ACHN (cell line): Measurements from ENCODE around the gene EGLN1.

Experiments used
- DNase-seq: peaks from one replicate; pipeline ENCODE4 v3.0.0-alpha.2; 2015
- in situ Hi-C: cut with HindIII; loops from 2 replicates; pipeline ENCODE4 v1.10.0; 2017; ENCODE audit warnings: low sequenced_read_pairs, low pct_ligation_motif_present, low pct_unique_long_range_greater_than_20kb

Gene EGLN1

GRCh38 chr1:231424950-231425805 is 3.1 kb upstream of the EGLN1 start:
- in situ Hi-C loops, result no loop called here
- no peak for DNase-seq

- DNase-seq, result no peak
- in situ Hi-C loops, result no loop called here
Measured at GRCh38 chr1:231423648-231424047, 1.6 kb upstream of the EGLN1 start.

GRCh38 chr1:231422798-231423309 is 767 bp upstream of the EGLN1 start:
- in situ Hi-C loops, result no loop called here
- DNase-seq, result no peak

- in situ Hi-C loops, result no loop called here
- DNase-seq, result peak; percentile 60
Measured at GRCh38 chr1:231421546-231421970, 529 bp downstream of the EGLN1 start.

- in situ Hi-C loops, result no loop called here
Measured at GRCh38 chr1:231420959-231421545, 1.0 kb downstream of the EGLN1 start.

GRCh38 chr1:231420299-231420958 is 1.7 kb downstream of the EGLN1 start:
- in situ Hi-C loops, result no loop called here
- no peak for DNase-seq

More at GRCh38 chr1:231420959-231421545, 1.0 kb downstream of the EGLN1 start:
- peak; percentile 59 for DNase-seq

GRCh38 chr1:231419738-231420298 is 2.3 kb downstream of the EGLN1 start:
- DNase-seq, result no peak
- in situ Hi-C loops, result no loop called here

- in situ Hi-C loops, result no loop called here
- DNase-seq, result no peak
Measured at GRCh38 chr1:231419147-231419546, 2.9 kb downstream of the EGLN1 start.

GRCh38 chr1:231418741-231419107 is 3.4 kb downstream of the EGLN1 start:
- in situ Hi-C loops, result no loop called here
- DNase-seq, result no peak

- in situ Hi-C loops, result no loop called here
Measured at GRCh38 chr1:231418101-231418740, 3.9 kb downstream of the EGLN1 start.

GRCh38 chr1:231417513-231417912 is 4.6 kb downstream of the EGLN1 start:
- no peak for DNase-seq
- in situ Hi-C loops, result no loop called here

More at GRCh38 chr1:231418101-231418740, 3.9 kb downstream of the EGLN1 start:
- DNase-seq, result no peak

GRCh38 chr1:231416901-231417300 is 5.2 kb downstream of the EGLN1 start:
- in situ Hi-C loops, result no loop called here
- no peak for DNase-seq

- DNase-seq, result no peak
- in situ Hi-C loops, result no loop called here
Measured at GRCh38 chr1:231415018-231415583, 7.0 kb downstream of the EGLN1 start.

GRCh38 chr1:231414260-231415016 is 7.6 kb downstream of the EGLN1 start:
- in situ Hi-C loops, result no loop called here
- no peak for DNase-seq

GRCh38 chr1:231413749-231414082 is 8.4 kb downstream of the EGLN1 start:
- in situ Hi-C loops, result no loop called here
- DNase-seq, result no peak

- no peak for DNase-seq
- in situ Hi-C loops, result no loop called here
Measured at GRCh38 chr1:231411036-231411531, 11.0 kb downstream of the EGLN1 start.

- in situ Hi-C loops, result no loop called here
Measured at GRCh38 chr1:231410036-231410612, 12.0 kb downstream of the EGLN1 start.

More at GRCh38 chr1:231410036-231410612, 12.0 kb downstream of the EGLN1 start:
- DNase-seq, result no peak
